GM12873 (cell line): ENCODE results near the gene CADPS.

Experiments
- CTCF ChIP-seq: IDR thresholded peaks from 2 replicates; pipeline ENCODE4 v1.5.1; 2012; ENCODE audit warnings: low read depth, mild to moderate bottlenecking, moderate library complexity, low read length, control low read depth; ENCODE audit not compliant: insufficient read depth; ENCODE audit errors: missing control alignments

CADPS gene

GRCh38 chr3:62542185-62542584 is 333.0 kb downstream of the CADPS start:
- no peak for TF ChIP-seq CTCF

DNA sequence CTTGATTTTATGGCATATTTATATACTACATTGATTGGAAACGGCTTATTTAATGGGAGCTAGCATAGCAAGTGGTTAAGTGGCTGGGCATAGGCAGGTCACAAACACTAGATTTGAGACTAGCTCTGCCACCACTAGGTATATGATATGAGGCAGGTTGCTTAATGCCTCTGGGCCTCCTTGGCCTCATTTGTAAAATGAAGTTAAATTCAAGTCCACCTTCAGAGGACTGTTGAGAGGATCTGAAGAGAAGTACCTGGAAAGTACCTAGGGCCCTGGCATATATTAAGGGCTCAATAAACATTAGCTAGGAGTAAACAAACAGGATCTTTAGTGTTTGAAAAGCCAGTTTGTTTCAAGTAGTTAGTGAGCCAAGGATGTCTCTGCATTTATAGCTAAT is 335.5 kb downstream of the CADPS start:
- TF ChIP-seq CTCF: no peak

GRCh38 chr3:62538691-62539356 is 336.4 kb downstream of the CADPS start:
- TF ChIP-seq CTCF: no peak

- no peak for TF ChIP-seq CTCF
Measured at GRCh38 chr3:62534326-62534725, 340.9 kb downstream of the CADPS start.

DNA sequence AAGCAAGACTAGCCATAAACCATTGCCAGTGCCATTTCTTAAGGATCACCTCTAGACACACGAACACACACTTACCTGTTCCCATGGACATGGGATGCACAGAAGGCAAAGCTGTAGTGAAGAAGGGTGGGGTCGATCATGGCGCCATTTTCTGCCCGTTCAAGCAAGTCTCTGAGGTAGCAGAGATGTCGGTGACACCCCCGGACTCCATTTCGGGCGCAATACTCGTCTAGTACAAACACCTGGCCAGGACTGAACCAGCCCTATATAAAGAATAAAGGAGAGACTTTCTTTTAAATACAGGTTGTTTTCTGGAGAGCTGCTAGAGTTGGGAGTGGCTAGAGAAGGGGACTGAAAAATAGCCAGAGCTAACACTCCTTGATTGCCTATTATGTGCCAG is 342.4 kb downstream of the CADPS start:
- no peak for TF ChIP-seq CTCF

GRCh38 chr3:62531981-62532380 is 343.2 kb downstream of the CADPS start:
- no peak for TF ChIP-seq CTCF

DNA sequence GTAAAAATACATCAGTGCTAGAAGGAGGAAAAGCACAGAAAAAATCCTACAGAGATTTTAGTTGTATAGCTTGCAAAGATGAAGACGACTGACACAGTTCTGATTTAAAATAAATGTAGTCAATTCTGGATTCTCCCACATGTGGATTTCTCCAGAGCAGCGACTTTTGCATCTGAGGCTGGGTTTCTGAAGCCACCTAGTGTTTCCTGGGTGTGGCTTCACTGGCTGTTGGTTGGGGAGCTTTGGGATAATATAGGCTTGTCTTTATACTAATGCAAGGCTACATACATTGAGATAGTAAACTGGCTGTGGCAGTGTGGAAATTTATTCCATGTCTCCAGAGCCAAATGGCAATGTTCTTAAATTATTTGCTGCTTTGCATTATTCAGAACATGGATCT is 343.7 kb downstream of the CADPS start:
- no peak for TF ChIP-seq CTCF
